ENCODE data around the gene GORASP1.

The GORASP1 gene

DNA sequence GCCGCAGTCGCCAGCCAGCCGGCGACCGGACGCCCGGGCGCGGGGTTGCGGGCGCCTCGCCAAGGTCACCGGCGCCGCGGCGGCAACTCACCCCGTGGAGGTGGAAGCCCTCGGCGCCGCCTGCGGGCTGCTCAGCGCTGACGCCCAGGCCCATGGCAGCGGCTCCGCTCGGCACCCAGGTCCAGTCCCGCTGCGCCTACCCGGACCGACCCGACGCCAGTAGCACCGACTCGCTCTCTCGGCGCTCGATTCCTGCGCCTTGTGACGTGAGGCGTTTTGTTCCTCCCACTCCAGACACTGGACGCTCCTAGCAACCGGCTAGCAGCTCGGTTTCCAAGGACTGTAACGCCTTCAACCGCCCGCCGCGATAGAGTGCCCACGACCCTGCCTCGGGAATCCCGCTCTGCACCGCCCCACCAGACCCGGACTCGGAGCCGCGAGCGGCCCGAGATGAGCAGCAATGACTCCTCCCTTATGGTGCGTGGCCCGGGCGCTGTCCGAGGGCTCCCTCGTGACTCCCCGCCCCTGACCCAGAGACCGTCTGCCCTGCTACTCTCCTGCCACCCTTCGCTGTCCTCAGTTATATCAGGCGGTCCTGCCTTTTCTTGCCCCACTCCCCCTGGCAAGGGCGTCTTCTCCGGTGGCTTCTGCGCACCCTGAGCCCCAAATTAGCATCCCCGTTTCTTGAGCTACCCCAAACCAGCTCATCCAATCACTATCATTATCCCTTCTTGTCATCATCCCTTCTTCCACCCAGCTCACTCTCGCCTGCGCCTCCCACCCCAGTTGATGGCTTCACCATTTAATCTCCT, at the start of gene GORASP1, which contains the start of gene TTC21A:
TSS of gene GORASP1 (minus strand) at position 240 of the 812 bp plus-strand sequence. CDS start at position 154, 86 bp downstream.
TSS of gene TTC21A (plus strand) at position 293 of the 812 bp plus-strand sequence. CDS start at position 451, 158 bp downstream.
- FAIRE-seq = no peak

DNA sequence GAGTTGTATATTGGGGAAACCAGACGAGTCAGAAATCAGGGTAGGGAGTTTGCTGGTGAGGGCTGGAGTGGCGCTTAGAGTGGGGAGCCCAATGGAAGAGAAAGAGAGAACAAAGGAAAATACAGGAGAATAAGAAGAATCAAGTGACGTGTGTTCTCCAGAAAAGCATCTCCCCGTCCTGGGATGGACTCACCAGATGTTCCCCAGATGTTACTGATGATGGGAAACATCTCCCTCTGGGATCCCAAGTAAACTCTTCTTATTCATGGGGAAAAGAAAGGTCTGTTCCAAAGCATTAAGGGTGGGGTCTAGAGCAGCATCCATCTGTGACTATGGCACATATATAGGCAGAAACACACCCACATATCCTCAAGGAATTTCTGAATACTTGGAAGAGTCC, 49.0 kb upstream of the GORASP1 start:
- no peak for FAIRE-seq

GRCh38 chr3:39154280-39155021, 47.0 kb upstream of the GORASP1 start:
- FAIRE-seq = no peak

GRCh38 chr3:39153977-39154279, 46.5 kb upstream of the GORASP1 start:
- FAIRE-seq = no peak

- FAIRE-seq = no peak
These were observed 43.6 kb upstream of the GORASP1 start for GRCh38 chr3:39150803-39151631.

GRCh38 chr3:39150148-39150802, 42.8 kb upstream of the GORASP1 start:
- FAIRE-seq = no peak

DNA sequence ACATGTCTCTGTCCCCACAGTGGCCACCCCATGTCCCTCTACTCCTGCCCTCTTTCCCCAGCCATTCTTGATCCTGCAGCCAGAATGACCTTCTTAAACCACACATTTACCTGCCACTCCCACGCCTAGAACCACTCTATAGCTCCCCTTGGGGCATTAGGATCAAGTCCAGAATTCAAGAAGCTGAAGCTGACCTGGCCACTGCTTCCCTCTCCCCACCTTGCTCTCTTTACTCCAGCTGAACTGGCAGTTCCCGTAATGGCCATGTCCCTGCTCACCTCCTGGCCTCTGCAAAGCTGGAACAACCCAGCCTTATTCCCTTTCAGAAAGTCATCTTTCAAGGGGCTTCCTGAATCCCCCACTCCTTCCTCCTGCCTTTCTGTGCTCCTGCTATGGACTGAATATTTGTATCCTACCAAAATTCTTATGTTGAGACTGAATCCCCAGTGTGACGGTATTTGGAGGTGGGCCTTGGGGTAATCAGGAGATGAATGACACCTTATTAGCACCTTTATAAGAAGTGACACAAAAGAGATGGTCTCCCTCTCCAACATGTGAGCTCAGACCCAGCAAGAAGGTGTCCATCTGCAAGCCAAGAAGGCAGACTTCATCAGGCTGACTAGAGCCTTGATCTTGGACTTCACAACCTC, 42.2 kb upstream of the GORASP1 start:
- no peak for FAIRE-seq

DNA sequence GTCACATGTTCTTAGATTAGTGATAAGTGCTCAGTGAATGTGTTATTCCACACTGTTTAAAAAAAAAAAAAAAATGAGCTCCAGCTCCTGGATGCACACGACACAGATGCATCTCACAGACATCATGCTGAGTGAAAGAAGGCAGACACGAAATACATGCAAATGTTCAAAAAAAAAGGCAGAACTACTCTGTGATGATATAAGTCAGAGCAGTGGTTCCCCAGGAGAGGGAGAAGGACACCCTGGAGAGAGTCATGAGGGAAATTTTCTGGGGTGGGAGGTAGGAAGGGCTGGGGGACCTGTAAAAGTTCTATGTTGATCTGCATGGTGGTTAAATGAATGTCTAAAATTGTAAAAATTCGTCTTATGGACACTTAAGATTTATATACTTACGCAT, 41.6 kb upstream of the GORASP1 start:
- no peak for FAIRE-seq

- no peak for FAIRE-seq
These were observed 41.1 kb upstream of the GORASP1 start for GRCh38 chr3:39148435-39149058.

- no peak for FAIRE-seq
These were observed 40.4 kb upstream of the GORASP1 start for GRCh38 chr3:39147711-39148434.

DNA sequence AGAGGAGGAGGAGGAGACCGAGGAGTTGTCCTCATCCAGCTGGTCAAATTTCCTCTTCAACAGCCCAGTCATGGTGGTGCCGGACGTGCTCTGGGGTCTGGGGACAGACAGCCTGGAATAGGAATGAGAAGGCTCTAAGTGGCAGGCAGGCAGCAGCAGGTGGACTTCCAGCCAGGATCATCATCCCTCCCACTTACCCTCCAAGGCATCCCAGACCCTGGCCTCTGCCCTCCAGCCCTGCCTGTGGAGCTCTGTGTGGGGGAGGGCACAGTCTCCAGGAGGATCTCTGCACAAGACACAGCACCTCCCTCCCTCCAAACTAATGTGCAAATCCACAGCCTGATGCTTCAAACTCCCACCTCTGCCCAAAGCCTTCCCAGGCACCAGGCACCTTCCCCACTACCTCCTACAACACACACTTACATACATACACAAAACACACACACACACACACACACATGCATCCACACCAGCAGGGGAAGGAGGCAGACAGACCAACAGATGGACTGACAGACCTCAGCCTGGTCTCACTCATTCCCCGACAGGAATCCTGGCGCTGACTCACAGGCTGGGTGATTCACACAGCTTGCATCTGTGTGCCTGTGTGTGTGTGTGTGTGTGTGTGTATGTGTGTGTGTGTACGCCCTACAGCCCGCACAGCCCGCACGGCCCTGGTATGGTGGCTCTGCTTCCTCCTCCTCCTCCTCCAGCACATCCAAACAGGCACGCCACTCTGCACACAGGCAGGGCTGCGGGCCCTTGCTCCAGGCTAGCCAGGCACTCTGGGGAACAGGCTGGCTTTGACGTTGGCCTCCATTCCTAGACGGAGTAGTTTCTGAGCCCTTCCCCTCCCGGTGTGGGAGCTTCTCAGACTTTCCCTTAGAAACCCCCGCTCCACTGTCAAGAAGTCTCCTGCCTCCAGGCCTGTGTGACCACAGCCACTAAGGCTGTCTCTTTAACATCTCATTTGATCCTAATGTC, 39.5 kb upstream of the GORASP1 start:
- FAIRE-seq = no peak

- FAIRE-seq = no peak
These were observed 38.7 kb upstream of the GORASP1 start for GRCh38 chr3:39146083-39146501.

DNA sequence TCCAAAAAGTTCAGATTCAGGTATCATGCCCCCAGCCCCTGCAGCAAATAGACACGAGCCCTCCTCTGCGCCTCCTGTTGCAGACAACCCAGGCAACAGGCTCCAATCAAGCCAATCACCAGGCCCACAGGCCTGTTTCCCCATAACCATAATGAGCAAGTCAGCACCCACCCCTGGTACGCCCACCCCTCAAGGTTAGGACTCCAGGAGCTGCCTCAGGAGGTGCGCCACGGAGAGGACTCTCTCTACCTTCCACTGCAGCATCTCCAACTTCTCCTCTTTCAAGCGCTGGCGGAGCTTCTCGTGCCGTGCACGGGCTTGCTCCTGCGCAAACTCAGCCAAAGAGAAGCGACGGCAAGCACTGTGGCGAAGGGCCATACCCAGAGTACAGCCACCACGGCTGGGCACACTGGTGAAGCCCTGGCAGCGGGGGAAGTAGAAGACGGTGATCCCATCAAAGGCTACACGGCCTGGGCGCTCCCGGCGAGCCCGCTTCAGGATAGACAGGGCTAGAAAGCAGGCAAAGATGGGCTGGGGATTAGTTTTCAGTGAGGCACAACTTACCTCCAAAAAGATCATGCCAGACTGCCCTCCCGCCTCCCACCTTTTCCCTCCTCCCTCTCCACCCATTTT, 37.4 kb upstream of the GORASP1 start:
- FAIRE-seq = no peak

GRCh38 chr3:39144095-39144747, 36.8 kb upstream of the GORASP1 start:
- no peak for FAIRE-seq

GRCh38 chr3:39143051-39143885, 35.8 kb upstream of the GORASP1 start:
- no peak for FAIRE-seq

- no peak for FAIRE-seq
These were observed 34.6 kb upstream of the GORASP1 start for GRCh38 chr3:39142067-39142466.

DNA sequence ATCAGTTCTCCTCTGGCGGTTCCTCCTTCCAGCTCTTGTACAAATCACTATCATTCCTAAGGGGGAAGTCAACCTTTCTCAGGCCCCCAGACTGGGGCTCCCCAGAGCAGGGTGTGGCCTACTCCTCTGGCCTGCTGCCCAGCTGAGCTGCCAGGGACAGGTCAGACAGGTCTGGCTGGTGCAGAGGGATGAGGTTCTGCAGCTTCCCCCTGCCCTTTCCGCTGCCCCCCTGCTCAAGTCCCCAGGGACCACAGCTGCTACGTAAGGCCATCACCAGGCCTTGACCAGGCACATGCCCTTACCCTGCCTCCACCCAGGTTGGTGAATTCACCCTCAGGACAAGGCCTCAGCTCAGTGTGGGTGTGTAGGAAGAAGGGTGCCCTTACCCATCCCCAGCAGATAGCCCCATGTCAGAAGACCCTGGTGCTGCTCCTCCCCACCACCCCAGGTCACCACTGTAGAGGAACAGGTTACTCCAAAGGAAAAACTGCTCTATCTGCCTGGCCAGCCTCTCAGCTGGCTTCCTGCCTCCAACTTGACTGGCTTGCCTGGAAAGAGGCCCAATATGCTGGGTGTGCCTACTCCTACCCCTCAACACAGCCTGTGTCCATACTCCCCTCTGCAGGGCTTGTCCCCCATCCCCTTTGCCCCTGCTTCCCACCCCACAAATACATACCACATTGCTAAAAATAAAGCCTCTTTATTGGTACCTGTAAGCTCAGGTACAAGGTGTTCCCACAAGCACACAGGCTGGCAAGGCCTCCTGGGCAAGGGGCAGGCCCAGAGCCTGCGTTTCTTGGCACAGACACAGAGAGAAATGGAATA, 34.0 kb upstream of the GORASP1 start:
- FAIRE-seq = no peak
